HG03342 (cell line): ENCODE results near the gene SLC8A1.

ENCODE experiments used
- ATAC-seq: cut with Tn5 transposase; IDR thresholded peaks from one replicate; pipeline ENCODE4 v1.9.1; 2021; ENCODE audit warnings: mild to moderate bottlenecking, moderate library complexity; ENCODE audit not compliant: unreplicated experiment

SLC8A1 gene

GRCh38 chr2:40358783-40359182 is 93.1 kb downstream of the SLC8A1 start:
- no peak for ATAC-seq

- ATAC-seq = no peak
Measured at GRCh38 chr2:40357667-40358066, 94.2 kb downstream of the SLC8A1 start.

GRCh38 chr2:40355451-40355850 is 96.4 kb downstream of the SLC8A1 start:
- ATAC-seq = no peak

DNA sequence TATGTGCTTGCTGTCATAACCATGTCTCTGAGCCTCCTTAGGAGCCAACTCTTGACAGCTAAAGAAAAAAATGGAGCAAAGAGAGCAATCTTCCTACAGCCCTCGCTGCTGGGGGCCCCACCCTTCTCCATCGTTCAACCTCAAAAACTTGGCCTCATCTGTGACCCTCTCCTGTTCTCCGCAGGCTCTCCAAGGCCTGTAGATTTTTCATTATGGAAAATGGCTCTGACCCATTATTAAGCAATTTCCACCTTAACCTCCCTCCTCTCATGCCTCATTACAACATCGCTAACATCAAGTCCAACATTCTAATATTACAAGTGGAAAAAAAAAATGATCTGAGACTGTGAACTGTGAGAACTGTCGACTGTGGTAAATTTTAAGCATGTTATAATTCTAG is 98.7 kb downstream of the SLC8A1 start:
- no peak for ATAC-seq

GRCh38 chr2:40352703-40353099 is 99.2 kb downstream of the SLC8A1 start:
- ATAC-seq = no peak

- ATAC-seq = no peak
Measured at GRCh38 chr2:40352041-40352702, 99.7 kb downstream of the SLC8A1 start.

DNA sequence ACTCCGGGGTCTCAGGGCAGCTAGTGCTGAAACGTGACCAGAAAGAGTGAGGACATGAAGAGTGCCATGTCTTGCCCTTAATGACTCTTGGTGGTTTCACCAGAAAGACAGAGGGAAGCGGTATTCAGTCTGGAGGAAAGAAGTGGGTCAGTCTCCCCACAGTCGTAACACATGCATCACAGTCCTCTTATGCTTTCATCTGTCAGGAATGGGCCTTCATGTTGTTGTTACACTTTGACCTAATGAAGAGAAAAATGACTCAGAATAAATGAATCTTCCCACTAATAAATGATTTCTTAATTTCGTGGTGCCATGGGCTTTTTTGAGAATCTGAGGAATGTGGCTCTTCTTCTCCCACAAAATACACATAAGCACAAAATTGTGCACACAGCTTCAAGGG is 103.2 kb downstream of the SLC8A1 start:
- no peak for ATAC-seq

DNA sequence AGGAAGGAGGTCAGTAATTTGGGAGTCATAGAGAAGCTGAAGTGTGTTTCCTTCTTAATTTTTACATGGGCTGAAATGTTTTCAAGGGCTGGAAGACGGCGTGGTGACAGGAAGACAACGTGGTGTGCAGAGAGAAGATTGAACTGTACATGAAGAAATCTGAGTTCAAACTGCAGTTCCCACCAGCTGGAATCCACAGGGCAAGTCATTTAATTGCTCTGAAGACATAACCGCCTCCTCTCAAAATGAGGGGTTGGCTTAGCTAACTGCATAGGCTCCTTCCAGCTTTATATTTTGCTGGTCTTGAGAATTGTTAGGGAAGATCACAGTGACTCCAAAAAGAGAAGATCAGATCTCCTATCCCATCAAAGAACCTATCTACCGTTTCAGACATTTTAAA is 103.9 kb downstream of the SLC8A1 start:
- ATAC-seq = no peak

DNA sequence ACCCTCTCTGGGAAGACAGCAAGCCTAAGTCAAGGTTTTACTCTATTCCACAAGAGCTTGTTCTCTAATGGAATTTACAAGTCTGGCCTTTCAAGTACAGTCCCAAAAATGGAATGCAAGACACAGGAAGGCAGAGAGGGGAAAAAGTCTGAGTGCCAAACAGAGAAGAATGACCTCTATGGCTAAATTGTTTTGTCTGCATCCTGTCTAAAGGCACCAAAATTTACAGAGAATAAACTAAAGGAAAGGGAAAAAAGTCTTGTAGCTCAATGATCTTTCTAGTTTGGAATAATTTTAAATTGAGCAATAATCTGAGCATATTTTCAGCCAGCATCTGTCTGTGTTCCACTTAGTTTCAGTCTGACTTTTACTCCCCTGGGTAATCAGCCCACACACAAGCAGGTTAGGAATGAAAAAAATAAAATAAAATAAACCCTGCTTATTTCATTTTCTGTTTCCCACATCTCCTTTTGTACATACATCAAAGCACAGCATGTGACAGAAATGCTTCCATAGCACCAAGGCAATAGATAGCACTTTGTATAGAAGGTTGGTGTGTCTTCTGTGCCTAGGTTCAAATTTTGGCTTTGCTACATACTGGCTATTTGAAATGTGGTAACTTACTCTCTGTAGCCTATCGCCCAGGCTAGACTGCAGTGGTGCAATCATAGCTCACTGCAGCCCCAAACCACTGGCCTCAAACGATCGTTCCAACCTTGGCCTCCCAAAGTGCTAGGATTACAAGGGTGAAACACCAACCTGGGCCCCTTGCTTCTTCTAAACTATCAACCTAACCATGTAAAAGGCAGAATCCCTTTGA is 105.1 kb downstream of the SLC8A1 start:
- ATAC-seq = peak; percentile 72

- no peak for ATAC-seq
Measured at GRCh38 chr2:40344364-40344763, 107.5 kb downstream of the SLC8A1 start.

DNA sequence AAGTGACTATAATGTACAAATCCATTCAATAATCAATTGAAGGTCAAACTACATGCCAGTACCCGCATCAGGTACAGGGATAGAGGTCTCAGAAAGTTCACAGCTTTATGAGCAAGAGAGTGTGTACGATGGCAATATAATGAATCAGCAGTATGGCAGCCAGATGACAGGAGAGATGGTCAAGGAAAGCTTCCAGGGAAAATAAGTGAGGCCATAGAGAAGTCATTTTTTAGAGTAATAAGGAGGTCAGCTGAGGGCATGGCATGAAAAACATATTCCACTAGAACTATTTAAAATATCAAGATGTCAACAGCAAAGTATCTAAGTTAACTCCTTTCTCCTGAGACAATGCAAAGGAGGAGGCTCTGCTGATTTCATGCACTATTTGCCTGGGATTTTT is 108.0 kb downstream of the SLC8A1 start:
- no peak for ATAC-seq

GRCh38 chr2:40341198-40341597 is 110.7 kb downstream of the SLC8A1 start:
- ATAC-seq = no peak

- no peak for ATAC-seq
Measured at GRCh38 chr2:40339026-40339425, 112.9 kb downstream of the SLC8A1 start.

- no peak for ATAC-seq
Measured at GRCh38 chr2:40332191-40332826, 119.6 kb downstream of the SLC8A1 start.

- ATAC-seq = no peak
Measured at GRCh38 chr2:40330096-40330495, 121.8 kb downstream of the SLC8A1 start.

- ATAC-seq = no peak
Measured at GRCh38 chr2:40329739-40330030, 122.2 kb downstream of the SLC8A1 start.

DNA sequence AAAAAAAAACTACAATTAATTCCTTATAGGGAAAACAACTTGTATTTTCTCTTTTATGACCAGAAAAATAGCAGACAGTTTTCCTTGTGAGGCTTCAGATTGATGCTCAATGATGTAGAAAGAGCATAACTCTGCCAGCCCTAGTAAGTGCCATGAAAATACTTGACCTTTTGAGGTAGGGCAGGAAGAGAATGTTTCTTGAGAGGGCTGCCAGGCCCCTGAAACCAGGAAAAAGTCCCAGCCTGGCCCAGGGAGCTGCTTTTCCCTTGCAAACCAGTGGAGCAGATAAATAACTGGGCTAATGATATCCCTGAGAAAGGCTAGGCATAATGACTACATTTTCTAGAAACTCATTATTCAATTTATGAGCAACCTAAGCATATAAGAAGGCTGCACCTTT is 126.8 kb downstream of the SLC8A1 start:
- no peak for ATAC-seq

GRCh38 chr2:40324656-40325055 is 127.2 kb downstream of the SLC8A1 start:
- ATAC-seq = no peak

DNA sequence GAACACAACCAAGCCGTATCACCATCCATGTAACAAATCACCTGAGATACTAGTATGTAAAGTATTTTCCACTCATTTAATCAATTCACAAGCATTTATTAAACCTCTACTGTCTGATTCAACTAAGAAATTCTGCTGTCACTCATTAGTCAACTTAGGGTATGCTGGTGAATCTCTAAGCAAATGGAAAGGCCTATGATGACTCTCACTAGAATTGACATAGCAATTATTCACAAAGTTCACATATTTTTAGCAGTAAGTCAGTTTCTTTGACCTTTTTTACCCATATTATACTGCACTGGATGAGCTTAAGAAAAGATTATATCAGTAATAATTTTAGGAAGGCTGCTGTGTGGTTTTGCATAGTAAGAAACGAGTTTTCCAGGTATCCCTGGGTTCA is 130.1 kb downstream of the SLC8A1 start:
- no peak for ATAC-seq

GRCh38 chr2:40321016-40321623 is 130.8 kb downstream of the SLC8A1 start:
- peak; percentile 85 for ATAC-seq

GRCh38 chr2:40318921-40319320 is 133.0 kb downstream of the SLC8A1 start:
- no peak for ATAC-seq

GRCh38 chr2:40317761-40318160 is 134.1 kb downstream of the SLC8A1 start:
- ATAC-seq = no peak
